Transverse colon (tissue), 4 donors: Measurements from ENCODE around the gene EYS. TPM values are rescaled to one million over a fixed set of nuclear protein-coding genes. Genes with fewer than 3 reads are reported as not detected.
"Not testable (repeated sequence)": the region's sequence is repeated elsewhere in the genome, so short reads cannot be mapped to it uniquely, and the experiment has no call there.

Experiments
- DNase-seq: peaks from one replicate; pipeline ENCODE4 v3.0.0-alpha.2; 2019
- H3K27ac ChIP-seq, 4 donors: fragments of 200-600 bp; sonication (generic); 2 replicates each; pipeline ENCODE4 v1.5.1; 2016 to 2018; ENCODE audit warnings: inconsistent platforms in 4 of 4
- H3K27me3 ChIP-seq: fragments of 200-600 bp; sonication (generic); 2 replicates; pipeline ENCODE4 v1.5.1; 2017; ENCODE audit warnings: inconsistent platforms
- H3K36me3 ChIP-seq, 4 donors: fragments of 200-600 bp; sonication (generic); 2 replicates each; pipeline ENCODE4 v1.5.1; 2017 to 2019; ENCODE audit warnings: inconsistent platforms in 4 of 4
- H3K4me1 ChIP-seq, 4 donors: fragments of 200-600 bp; sonication (generic); 2 replicates each; pipeline ENCODE4 v1.5.1; 2017 to 2020; ENCODE audit warnings: inconsistent platforms in 4 of 4
- H3K4me3 ChIP-seq, 4 donors: fragments of 200-600 bp; sonication (generic); 1 replicate in 1 of 4; 2 replicates in 3 of 4; pipeline versions ENCODE4 v1.5.1 to v1.6.1; 2017 to 2019; ENCODE audit warnings: inconsistent platforms in 4 of 4
- H3K9me3 ChIP-seq, 2 donors: fragments of 200-600 bp; sonication (generic); 2 replicates each; pipeline ENCODE4 v1.5.1; 2017 to 2019; ENCODE audit warnings: inconsistent platforms in 2 of 2
- CTCF ChIP-seq, 5 experiments: fragments of 200-600 bp in 3 of 5; fragments of 450-650 bp in 2 of 5; sonication (generic) in 3 of 5; IDR thresholded peaks; 1 replicate in 2 of 5; 2 replicates in 3 of 5; pipeline ENCODE4 v1.5.1; 2016 to 2017; ENCODE audit warnings: antibody characterized with exemption in 5 of 5, inconsistent platforms in 3 of 5, mild to moderate bottlenecking in 2 of 5, moderate library complexity in 1 of 5
- EP300 ChIP-seq: sonication (generic); formaldehyde crosslinking; IDR thresholded peaks from one replicate; pipeline ENCODE4 v1.6.1; 2017; ENCODE audit warnings: antibody characterized with exemption, low read depth
- POLR2A ChIP-seq: fragments of 450-650 bp; IDR thresholded peaks from one replicate; pipeline ENCODE4 v1.6.1; 2016; ENCODE audit warnings: antibody characterized with exemption, mild to moderate bottlenecking, moderate library complexity
- POLR2AphosphoS5 ChIP-seq, 3 donors: sonication (generic); formaldehyde crosslinking; IDR thresholded peaks; one replicate each; pipeline ENCODE4 v1.6.1; 2016; ENCODE audit warnings: antibody characterized with exemption in 3 of 3
- WGBS, 2 donors: methylation state at CpG; one replicate each; pipeline ENCODE4 v1.1.5; 2018; ENCODE audit warnings: low coverage in 1 of 2; 5-methylcytosine and 5-hydroxymethylcytosine counted together
- in situ Hi-C, 4 donors: fragments of 200-750 bp; cut with MboI; loops; one replicate each; pipeline versions ENCODE4 v1.15.0 to v1.15.1; 2017; ENCODE audit warnings: low sequenced_read_pairs in 3 of 4, low pct_ligation_motif_present in 1 of 4, low pct_unique_long_range_greater_than_20kb in 1 of 4
- intact Hi-C: fragments of 100-400 bp; cut with DNase I; formaldehyde crosslinking; loops from one replicate; pipeline ENCODE4 v1.15.1; 2023; ENCODE audit warnings: low total_unique reads
- total RNA-seq, 4 donors: library from RNA; depleted of rRNA; stranded (reverse); fragments of >200 nt; gene quantifications; one replicate each; pipeline ENCODE4 v1.1.0, GENCODE V29; 2016

EYS gene
- total RNA-seq, 4 donors from 2014 or later = 0.41 TPM; not detected in 3

DNA sequence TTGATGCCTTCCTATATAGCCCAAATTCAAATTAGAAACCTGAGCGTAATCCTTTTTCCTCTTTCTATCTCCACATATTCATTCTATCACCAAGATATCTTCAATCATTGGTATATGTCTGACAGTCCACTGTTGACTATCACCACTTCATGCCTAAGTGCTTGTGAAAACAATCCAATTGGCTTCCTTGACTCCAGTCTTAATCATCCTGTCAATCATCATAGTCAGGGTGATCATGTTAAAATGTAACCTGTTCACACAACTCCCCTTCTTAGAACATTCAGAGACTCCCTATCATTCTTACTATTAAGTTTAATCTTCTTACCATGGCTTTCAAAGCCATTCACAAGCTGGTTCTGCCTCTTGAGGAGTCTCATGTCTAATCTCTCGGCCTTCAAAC lies 1454.8 kb downstream of the EYS start:
- no peak for TF ChIP-seq POLR2A
- TF ChIP-seq CTCF (IDR thresholded peaks at IDR 0.05) = no peak
- no peak for TF ChIP-seq EP300
- no peak for TF ChIP-seq POLR2AphosphoS5 (IDR thresholded peaks at IDR 0.05)
- in situ Hi-C loops (no loop called here), intact Hi-C loops (no loop called here)
- Histone ChIP-seq H3K4me3 (no peak overlapping the region), H3K27ac (no peak overlapping the region), H3K9me3 (no peaks in the 10 kb centered on the region), H3K4me1 (no peaks in the 10 kb centered on the region), H3K27me3 (no peaks in the 10 kb centered on the region), H3K36me3 (no peaks in the 10 kb centered on the region)
- 86 to 88% methylated on average over 2 of the region's 2 CpGs for WGBS, 2 donors
- no peak for DNase-seq

- in situ Hi-C loops = no loop called here
- no peaks in the 10 kb centered on the region for H3K36me3 ChIP-seq
- H3K27ac ChIP-seq = no peak overlapping the region
- TF ChIP-seq POLR2AphosphoS5 (IDR thresholded peaks at IDR 0.05) = no peak
- no peak for TF ChIP-seq POLR2A
- TF ChIP-seq CTCF (IDR thresholded peaks at IDR 0.05) = no peak
- no peak for TF ChIP-seq EP300
- H3K4me1 ChIP-seq = no peaks in the 10 kb centered on the region
- intact Hi-C loops = no loop called here
- no peak for DNase-seq
- 78 to 87% methylated on average over 3 of the region's 3 CpGs for WGBS, 2 donors
- H3K27me3 ChIP-seq = no peaks in the 10 kb centered on the region
- no peak overlapping the region for H3K4me3 ChIP-seq
- H3K9me3 ChIP-seq = no peaks in the 10 kb centered on the region
Measured at GRCh38 chr6:64250126-64250525, 1456.9 kb downstream of the EYS start.

- 75 to 80% methylated on average over 1 of the region's 1 CpG for WGBS, 2 donors
Measured at GRCh38 chr6:64249115-64249514, 1457.9 kb downstream of the EYS start.

GRCh38 chr6:64243618-64244017 lies 1463.4 kb downstream of the EYS start:
- H3K9me3 ChIP-seq = no peaks in the 10 kb centered on the region
- no peaks in the 10 kb centered on the region for H3K36me3 ChIP-seq
- no peaks in the 10 kb centered on the region for H3K4me1 ChIP-seq
- no peak for DNase-seq
- no peak overlapping the region for H3K27ac ChIP-seq
- H3K4me3 ChIP-seq = no peak overlapping the region
- TF ChIP-seq CTCF (IDR thresholded peaks at IDR 0.05) (no peak), EP300 (no peak), POLR2AphosphoS5 (IDR thresholded peaks at IDR 0.05) (no peak), POLR2A (no peak)
- in situ Hi-C loops (no loop called here), intact Hi-C loops (no loop called here)
- H3K27me3 ChIP-seq = no peaks in the 10 kb centered on the region

More at GRCh38 chr6:64249115-64249514, 1457.9 kb downstream of the EYS start:
- H3K9me3 ChIP-seq = no peaks in the 10 kb centered on the region
- H3K4me3 ChIP-seq = no peak overlapping the region
- in situ Hi-C loops = no loop called here
- TF ChIP-seq EP300 = no peak
- TF ChIP-seq POLR2AphosphoS5 (IDR thresholded peaks at IDR 0.05) = no peak
- no peak for TF ChIP-seq CTCF (IDR thresholded peaks at IDR 0.05)
- no peak for TF ChIP-seq POLR2A
- no peak overlapping the region for H3K27ac ChIP-seq
- H3K27me3 ChIP-seq = no peaks in the 10 kb centered on the region
- no peak for DNase-seq
- H3K4me1 ChIP-seq = no peaks in the 10 kb centered on the region
- intact Hi-C loops = no loop called here
- no peaks in the 10 kb centered on the region for H3K36me3 ChIP-seq

- 90 to 100% methylated on average over 1 to 2 of the region's 2 CpGs for WGBS, 2 donors
- intact Hi-C loops, H3K27ac ChIP-seq, H3K4me3 ChIP-seq, H3K36me3 ChIP-seq, H3K4me1 ChIP-seq, H3K27me3 ChIP-seq, DNase-seq, H3K9me3 ChIP-seq, in situ Hi-C loops: not testable (repeated sequence)
Measured at GRCh38 chr6:64238908-64239307, 1468.1 kb downstream of the EYS start.
